K562 (cell line): Measurements from ENCODE around the gene SLC35G1.

Experiments used
- BDP1 ChIP-seq: IDR thresholded peaks from 3 replicates; pipeline ENCODE4 v1.6.1; 2011; ENCODE audit not compliant: insufficient read length, insufficient read depth
- CHD7 ChIP-seq: fragments of 200-600 bp; sonication (generic); IDR thresholded peaks from one replicate; pipeline ENCODE4 v1.6.1; 2012; ENCODE audit warnings: mild to moderate bottlenecking, low read depth, low read length, inconsistent platforms
- EP300 ChIP-seq: IDR thresholded peaks from 2 replicates; pipeline ENCODE4 v1.6.1; 2012; ENCODE audit warnings: low read length, improper control_type of control experiment
- EZH2 ChIP-seq: IDR thresholded peaks from 2 replicates; pipeline ENCODE4 v1.6.1; 2012; ENCODE audit warnings: low read depth, mild to moderate bottlenecking, inconsistent platforms, low read length, borderline replicate concordance
- HNRNPUL1 ChIP-seq: fragments of 200-400 bp; formaldehyde crosslinking; IDR thresholded peaks from 2 replicates; pipeline ENCODE4 v1.6.1; 2017; ENCODE audit warnings: low read length
- NELFE ChIP-seq: IDR thresholded peaks from 2 replicates; pipeline ENCODE4 v1.6.1; 2011; ENCODE audit warnings: mild to moderate bottlenecking; ENCODE audit not compliant: insufficient read depth, insufficient read length
- NFRKB ChIP-seq: fragments of 450-650 bp; IDR thresholded peaks from 2 replicates; pipeline ENCODE4 v1.6.1; 2016; ENCODE audit warnings: low read depth
- RAD51 ChIP-seq: fragments of 450-650 bp; IDR thresholded peaks from 2 replicates; pipeline ENCODE4 v1.7.1; 2016; ENCODE audit warnings: low read depth, mild to moderate bottlenecking, borderline replicate concordance
- ZC3H11A ChIP-seq: IDR thresholded peaks from 2 replicates; pipeline ENCODE4 v1.6.1; 2012; ENCODE audit warnings: low read depth, low read length, improper control_type of control experiment
- ZNF140 ChIP-seq: fragments of 250-450 bp; sonication (Bioruptor Pico); IDR thresholded peaks from 2 replicates; pipeline ENCODE4 v1.8.0; 2021; ENCODE audit warnings: moderate library complexity, mild to moderate bottlenecking, inconsistent platforms
- ZNF830 ChIP-seq: fragments of 250-450 bp; sonication (Bioruptor Pico); IDR thresholded peaks from 2 replicates; pipeline ENCODE4 v1.5.0; 2021; ENCODE audit warnings: mild to moderate bottlenecking
- TF ChIP-seq, protein P1 (sequence below), 2 experiments: fragments of 200-800 bp in 1 of 2; sonication (Bioruptor generic) in 1 of 2; sonication (generic) in 1 of 2; formaldehyde crosslinking in 1 of 2; IDR thresholded peaks in 1 of 2; conservative IDR thresholded peaks in 1 of 2; 2 replicates each; pipeline versions ENCODE4 v1.5.0 to v1.6.1; 2016 to 2020; ENCODE audit warnings: missing compliant biosample characterization in 1 of 2, missing genetic modification characterization in 1 of 2, missing genetic modification reagents in 1 of 2

DNA sequence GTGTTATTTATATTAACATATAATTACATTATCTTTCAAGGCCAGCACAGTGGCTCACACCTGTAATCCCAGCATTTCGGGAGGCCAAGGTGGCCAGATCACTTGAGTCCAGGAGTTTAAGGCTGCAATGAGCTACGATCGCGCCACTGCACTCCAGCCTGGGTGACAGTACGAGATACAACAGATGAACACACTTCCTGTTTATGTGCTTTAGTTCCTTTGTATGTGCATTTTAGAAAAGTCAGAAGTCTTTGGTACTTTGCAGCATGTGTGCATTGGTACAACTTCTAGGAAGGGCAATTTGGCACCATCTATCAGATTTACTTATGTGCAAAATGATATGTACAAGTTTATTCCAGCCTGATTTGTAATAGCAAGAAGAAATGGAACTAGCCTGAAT, 13.3 kb downstream of the SLC35G1 start:
- no peak for TF ChIP-seq EP300
- TF ChIP-seq, protein P1, sequence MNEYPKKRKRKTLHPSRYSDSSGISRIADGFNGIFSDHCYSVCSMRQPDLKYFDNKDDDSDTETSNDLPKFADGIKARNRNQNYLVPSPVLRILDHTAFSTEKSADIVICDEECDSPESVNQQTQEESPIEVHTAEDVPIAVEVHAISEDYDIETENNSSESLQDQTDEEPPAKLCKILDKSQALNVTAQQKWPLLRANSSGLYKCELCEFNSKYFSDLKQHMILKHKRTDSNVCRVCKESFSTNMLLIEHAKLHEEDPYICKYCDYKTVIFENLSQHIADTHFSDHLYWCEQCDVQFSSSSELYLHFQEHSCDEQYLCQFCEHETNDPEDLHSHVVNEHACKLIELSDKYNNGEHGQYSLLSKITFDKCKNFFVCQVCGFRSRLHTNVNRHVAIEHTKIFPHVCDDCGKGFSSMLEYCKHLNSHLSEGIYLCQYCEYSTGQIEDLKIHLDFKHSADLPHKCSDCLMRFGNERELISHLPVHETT (CRISPR knock-in tag; conservative IDR thresholded peaks at IDR 0.05 in 1 of 2, IDR thresholded peaks at IDR 0.05 in 1 of 2) = no peak
- no peak for TF ChIP-seq ZNF140
- TF ChIP-seq ZNF830 = no peak
- no peak for TF ChIP-seq NELFE
- TF ChIP-seq EZH2 = no peak
- TF ChIP-seq CHD7 = no peak
- TF ChIP-seq HNRNPUL1 = no peak
- no peak for TF ChIP-seq BDP1
- TF ChIP-seq ZC3H11A = no peak
- no peak for TF ChIP-seq NFRKB
- TF ChIP-seq RAD51 = no peak
